Uterus (tissue), 4 donors: Measurements from ENCODE around the gene PUM2. TPM values are rescaled to one million over a fixed set of nuclear protein-coding genes. Genes with fewer than 3 reads are reported as not detected.

Experiments used
- DNase-seq, 2 donors: peaks; one replicate each; pipeline ENCODE4 v3.0.0-alpha.2; 2019 to 2020
- H3K27ac ChIP-seq, 2 donors: fragments of 200-600 bp; sonication (generic); 1 replicate in 1 of 2; 2 replicates in 1 of 2; pipeline ENCODE4 v1.5.1; 2016 to 2018
- H3K27me3 ChIP-seq, 2 donors: fragments of 200-600 bp; sonication (generic); one replicate each; pipeline ENCODE4 v1.5.1; 2018 to 2019; ENCODE audit warnings: control low read depth in 1 of 2
- H3K36me3 ChIP-seq, 2 donors: fragments of 200-600 bp; sonication (generic); one replicate each; pipeline ENCODE4 v1.5.1; 2019; ENCODE audit warnings: control low read depth in 1 of 2
- H3K4me1 ChIP-seq, 2 donors: fragments of 200-600 bp; sonication (generic); one replicate each; pipeline ENCODE4 v1.5.1; 2018 to 2019; ENCODE audit warnings: control low read depth in 1 of 2
- H3K4me3 ChIP-seq, 2 donors: fragments of 200-600 bp; sonication (generic); 1 replicate in 1 of 2; 2 replicates in 1 of 2; pipeline ENCODE4 v1.5.1; 2018 to 2019; ENCODE audit warnings: mild to moderate bottlenecking in 1 of 2
- H3K9me3 ChIP-seq, 2 donors: fragments of 200-600 bp; sonication (generic); one replicate each; pipeline ENCODE4 v1.5.1; 2019; ENCODE audit warnings: control low read depth in 1 of 2
- CTCF ChIP-seq, 4 experiments: fragments of 200-600 bp in 2 of 4; fragments of 450-650 bp in 2 of 4; sonication (generic) in 2 of 4; IDR thresholded peaks; one replicate each; pipeline ENCODE4 v1.5.1; 2016 to 2019; ENCODE audit warnings: antibody characterized with exemption in 4 of 4, mild to moderate bottlenecking in 2 of 4, moderate library complexity in 1 of 4
- POLR2A ChIP-seq, 2 donors: fragments of 450-650 bp; IDR thresholded peaks; one replicate each; pipeline ENCODE4 v1.6.1; 2016; ENCODE audit warnings: antibody characterized with exemption in 2 of 2, mild to moderate bottlenecking in 1 of 2, moderate library complexity in 1 of 2
- intact Hi-C: fragments of 100-400 bp; cut with DNase I; formaldehyde crosslinking; loops from one replicate; pipeline ENCODE4 v1.15.1; 2023; ENCODE audit warnings: low total_unique reads
- total RNA-seq, 4 donors: library from RNA; depleted of rRNA in 3 of 4; stranded (reverse); fragments of >200 nt in 3 of 4; gene quantifications; one replicate each; pipeline versions ENCODE4 v1.1.0 to v1.2.4, GENCODE V29; 2014 to 2023
- donor health status: DM: yes; HTN: yes; CAD: no.

Gene PUM2
- total RNA-seq, 4 donors from 2014 or later, result 51.0 to 138 (median 103) TPM

GRCh38 chr2:20396356-20397000 lies 45.8 kb upstream of the PUM2 start:
- Histone ChIP-seq H3K27me3 (no peaks in the 10 kb centered on the region), H3K27ac (no peak overlapping the region), H3K9me3 (no peaks in the 10 kb centered on the region), H3K4me1 (no peaks in the 10 kb centered on the region), H3K4me3 (no peak overlapping the region), H3K36me3 (no peaks in the 10 kb centered on the region)
- TF ChIP-seq POLR2A (IDR thresholded peaks at IDR 0.05) (no peak), CTCF (IDR thresholded peaks at IDR 0.05) (no peak)
- intact Hi-C loops, result no loop called here
- DNase-seq, result no peak

- Histone ChIP-seq H3K4me3 (no peak overlapping the region), H3K36me3 (no peaks in the 10 kb centered on the region), H3K27me3 (no peaks in the 10 kb centered on the region), H3K27ac (no peak overlapping the region), H3K9me3 (no peaks in the 10 kb centered on the region), H3K4me1 (no peaks in the 10 kb centered on the region)
- no peak for DNase-seq
- TF ChIP-seq CTCF (IDR thresholded peaks at IDR 0.05), result no peak
- intact Hi-C loops, result no loop called here
These were observed 43.3 kb upstream of the PUM2 start for GRCh38 chr2:20393986-20394385.

GRCh38 chr2:20391951-20392699 lies 41.5 kb upstream of the PUM2 start:
- no peak for DNase-seq
- no peaks in the 10 kb centered on the region for H3K4me1 ChIP-seq
- intact Hi-C loops, result no loop called here

GRCh38 chr2:20390524-20391123 lies 40.0 kb upstream of the PUM2 start:
- Histone ChIP-seq H3K36me3 (no peaks in the 10 kb centered on the region), H3K27ac (no peak overlapping the region), H3K9me3 (no peaks in the 10 kb centered on the region), H3K27me3 (no peaks in the 10 kb centered on the region), H3K4me1 (no peaks in the 10 kb centered on the region), H3K4me3 (no peak overlapping the region)
- no peak for DNase-seq
- TF ChIP-seq CTCF (IDR thresholded peaks at IDR 0.05), result no peak
- no peak for TF ChIP-seq POLR2A (IDR thresholded peaks at IDR 0.05)
- intact Hi-C loops, result no loop called here

More at GRCh38 chr2:20391951-20392699, 41.5 kb upstream of the PUM2 start:
- Histone ChIP-seq H3K4me3 (no peak overlapping the region), H3K36me3 (no peaks in the 10 kb centered on the region), H3K9me3 (no peaks in the 10 kb centered on the region), H3K27me3 (no peaks in the 10 kb centered on the region), H3K27ac (no peak overlapping the region)
- no peak for TF ChIP-seq CTCF (IDR thresholded peaks at IDR 0.05)
- no peak for TF ChIP-seq POLR2A (IDR thresholded peaks at IDR 0.05)

- H3K36me3 ChIP-seq, result no peaks in the 10 kb centered on the region
- no peaks in the 10 kb centered on the region for H3K4me1 ChIP-seq
- no peaks in the 10 kb centered on the region for H3K27me3 ChIP-seq
- no peaks in the 10 kb centered on the region for H3K9me3 ChIP-seq
- no peak overlapping the region for H3K27ac ChIP-seq
- no peak for TF ChIP-seq POLR2A (IDR thresholded peaks at IDR 0.05)
- no peak for TF ChIP-seq CTCF (IDR thresholded peaks at IDR 0.05)
- intact Hi-C loops, result no loop called here
- no peak for DNase-seq
- H3K4me3 ChIP-seq, result no peak overlapping the region
These were observed 34.3 kb upstream of the PUM2 start for GRCh38 chr2:20384953-20385352.
